Panc1 (cell line): ENCODE data around the gene ATP5F1D. TPM values are rescaled to one million over a fixed set of nuclear protein-coding genes. Genes with fewer than 3 reads are reported as not detected.

Experiments
- ATAC-seq: fragments of 200-7000 bp; cut with Tn5 transposase; 2 replicates; pipeline ENCODE4 v1.9.1; 2020; ENCODE audit warnings: mild to moderate bottlenecking, moderate library complexity
- BruUV-seq: library from RNA; stranded (reverse); fragments of 400-500 nt; replicated peaks from 2 replicates; lab custom pipeline; 2021; lab: Mats Ljungman, UMichigan
- CTCF ChIA-PET: fragments of 300-600 bp; sonication (Branson Sonifier 250); formaldehyde crosslinking; loops from one replicate; lab custom pipeline; 2022; ENCODE audit warnings: antibody characterized with exemption; lab: Charles Lee
- POLR2A ChIA-PET: fragments of 300-600 bp; sonication (Branson Sonifier 250); formaldehyde crosslinking; loops from one replicate; lab custom pipeline; 2022; ENCODE audit warnings: antibody characterized with exemption; lab: Charles Lee
- DNase-seq: peaks from one replicate; pipeline ENCODE4 v3.0.0-alpha.2; 2010; ENCODE audit warnings: low read depth, low spot score
- H3K27ac ChIP-seq: 2 replicates; pipeline ENCODE4 v1.5.1; 2011; ENCODE audit warnings: mild to moderate bottlenecking, low read length, inconsistent platforms
- H3K27me3 ChIP-seq: fragments of 200-500 bp; sonication (Bioruptor generic); 2 replicates; pipeline ENCODE4 v1.6.0; 2014; ENCODE audit warnings: low read length, inconsistent platforms; ENCODE audit not compliant: control insufficient read depth, insufficient read depth
- H3K36me3 ChIP-seq: fragments of 200-500 bp; sonication (Bioruptor generic); 2 replicates; pipeline ENCODE4 v1.5.1; 2014; ENCODE audit warnings: inconsistent platforms, mild to moderate bottlenecking, low read length, moderate library complexity; ENCODE audit not compliant: control insufficient read depth, insufficient read depth
- H3K4me1 ChIP-seq: 2 replicates; pipeline ENCODE4 v1.5.1; 2011; ENCODE audit warnings: inconsistent platforms, mild to moderate bottlenecking, low read length, moderate library complexity; ENCODE audit not compliant: control insufficient read depth, insufficient read depth
- H3K4me3 ChIP-seq, 2 experiments: 2 replicates each; pipeline ENCODE4 v1.5.1; 2011 to 2012; ENCODE audit warnings: low read depth in 2 of 2, low read length in 2 of 2, mild to moderate bottlenecking in 2 of 2, inconsistent platforms in 1 of 2, moderate library complexity in 1 of 2
- H3K9me3 ChIP-seq: fragments of 200-500 bp; sonication (Bioruptor generic); 2 replicates; pipeline ENCODE4 v1.5.1; 2014; ENCODE audit warnings: low read depth, mild to moderate bottlenecking, inconsistent platforms, low read length, moderate library complexity; ENCODE audit not compliant: control insufficient read depth, insufficient read depth
- CTCF ChIP-seq: fragments of 450-650 bp; IDR thresholded peaks from 2 replicates; pipeline ENCODE4 v1.5.1; 2017; ENCODE audit warnings: mild to moderate bottlenecking
- POLR2AphosphoS5 ChIP-seq: IDR thresholded peaks from 2 replicates; pipeline ENCODE4 v1.6.1; 2012; ENCODE audit warnings: mild to moderate bottlenecking, low read depth, low read length, moderate library complexity
- SIN3A ChIP-seq: IDR thresholded peaks from 2 replicates; pipeline ENCODE4 v1.6.1; 2012; ENCODE audit warnings: low read depth, mild to moderate bottlenecking, low read length, moderate library complexity, borderline replicate concordance; ENCODE audit not compliant: insufficient read depth
- TCF7L2 ChIP-seq: IDR thresholded peaks from 2 replicates; pipeline ENCODE4 v1.6.1; 2011; ENCODE audit warnings: mild to moderate bottlenecking, low read depth, low read length, inconsistent platforms
- in situ Hi-C: cut with HindIII; loops from 2 replicates; pipeline ENCODE4 v1.10.0; 2016; ENCODE audit warnings: low sequenced_read_pairs, low pct_unique_long_range_greater_than_20kb
- intact Hi-C: fragments of 100-400 bp; cut with micrococcal nuclease; formaldehyde crosslinking; loops from one replicate; pipeline ENCODE4 v1.10.0; 2022; ENCODE audit not compliant: unreplicated experiment
- total RNA-seq: library from RNA; stranded (reverse); gene quantifications from one replicate; pipeline ENCODE4 v1.2.1, GENCODE V29; 2021; ENCODE audit not compliant: unreplicated experiment
- TF ChIP-seq, protein P1 (sequence below), 2 experiments: IDR thresholded peaks; 2 replicates each; pipeline ENCODE4 v1.6.1; 2011 to 2012; ENCODE audit warnings: low read depth in 2 of 2, control low read depth in 1 of 2, low read length in 1 of 2, mild to moderate bottlenecking in 1 of 2, moderate library complexity in 1 of 2; ENCODE audit not compliant: insufficient read depth in 1 of 2

The ATP5F1D gene
- total RNA-seq, 1 experiment from 2014 or later, result 218 TPM

DNA sequence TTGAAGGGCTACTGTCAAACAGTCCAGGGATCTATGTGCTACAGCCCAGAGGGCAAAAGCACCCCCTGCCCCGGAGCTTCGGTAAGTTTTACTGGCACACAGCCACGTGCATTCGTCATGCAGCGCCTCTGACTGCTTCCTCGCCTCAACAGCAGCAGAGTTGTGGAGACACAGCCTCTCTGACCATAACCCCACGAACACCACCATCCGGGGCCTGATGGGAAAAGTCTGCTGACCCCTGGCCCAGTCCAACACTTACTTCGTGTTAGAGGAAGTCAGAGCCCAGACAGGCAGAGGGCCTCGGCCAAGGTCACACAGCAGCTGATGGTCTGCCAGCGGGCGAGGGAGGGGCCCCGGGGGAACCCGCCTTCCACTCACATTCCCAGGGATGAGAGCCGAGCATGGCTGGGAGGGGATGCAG is 8.9 kb upstream of the ATP5F1D start:
- ChIA-PET POLR2A (no interaction called here), CTCF (no interaction called here)
- BruUV-seq, result no TSS peak
- H3K4me3 ChIP-seq, result no peak overlapping the region
- peak overlapping the region; percentile 61 for H3K27ac ChIP-seq
- intact Hi-C loops, result no loop called here
- peaks cover 14% of the 10 kb centered on the region for H3K4me1 ChIP-seq
- in situ Hi-C loops, result no loop called here
- peak; percentile 3 for ATAC-seq
- no peak for DNase-seq
- no peaks in the 10 kb centered on the region for H3K27me3 ChIP-seq
- no peaks in the 10 kb centered on the region for H3K9me3 ChIP-seq
- H3K36me3 ChIP-seq, result no peaks in the 10 kb centered on the region
- TF ChIP-seq CTCF (no peak), TCF7L2 (no peak), SIN3A (no peak), POLR2AphosphoS5 (no peak)
- TF ChIP-seq, protein P1, sequence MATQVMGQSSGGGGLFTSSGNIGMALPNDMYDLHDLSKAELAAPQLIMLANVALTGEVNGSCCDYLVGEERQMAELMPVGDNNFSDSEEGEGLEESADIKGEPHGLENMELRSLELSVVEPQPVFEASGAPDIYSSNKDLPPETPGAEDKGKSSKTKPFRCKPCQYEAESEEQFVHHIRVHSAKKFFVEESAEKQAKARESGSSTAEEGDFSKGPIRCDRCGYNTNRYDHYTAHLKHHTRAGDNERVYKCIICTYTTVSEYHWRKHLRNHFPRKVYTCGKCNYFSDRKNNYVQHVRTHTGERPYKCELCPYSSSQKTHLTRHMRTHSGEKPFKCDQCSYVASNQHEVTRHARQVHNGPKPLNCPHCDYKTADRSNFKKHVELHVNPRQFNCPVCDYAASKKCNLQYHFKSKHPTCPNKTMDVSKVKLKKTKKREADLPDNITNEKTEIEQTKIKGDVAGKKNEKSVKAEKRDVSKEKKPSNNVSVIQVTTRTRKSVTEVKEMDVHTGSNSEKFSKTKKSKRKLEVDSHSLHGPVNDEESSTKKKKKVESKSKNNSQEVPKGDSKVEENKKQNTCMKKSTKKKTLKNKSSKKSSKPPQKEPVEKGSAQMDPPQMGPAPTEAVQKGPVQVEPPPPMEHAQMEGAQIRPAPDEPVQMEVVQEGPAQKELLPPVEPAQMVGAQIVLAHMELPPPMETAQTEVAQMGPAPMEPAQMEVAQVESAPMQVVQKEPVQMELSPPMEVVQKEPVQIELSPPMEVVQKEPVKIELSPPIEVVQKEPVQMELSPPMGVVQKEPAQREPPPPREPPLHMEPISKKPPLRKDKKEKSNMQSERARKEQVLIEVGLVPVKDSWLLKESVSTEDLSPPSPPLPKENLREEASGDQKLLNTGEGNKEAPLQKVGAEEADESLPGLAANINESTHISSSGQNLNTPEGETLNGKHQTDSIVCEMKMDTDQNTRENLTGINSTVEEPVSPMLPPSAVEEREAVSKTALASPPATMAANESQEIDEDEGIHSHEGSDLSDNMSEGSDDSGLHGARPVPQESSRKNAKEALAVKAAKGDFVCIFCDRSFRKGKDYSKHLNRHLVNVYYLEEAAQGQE (IDR thresholded peaks at IDR 0.05; ENCODE audit: insufficient read depth in 1 of 2, low read depth in 2 of 2, low read length in 1 of 2), result no peak

GRCh38 chr19:1233115-1233667 is 8.4 kb upstream of the ATP5F1D start:
- H3K36me3 ChIP-seq, result no peaks in the 10 kb centered on the region
- no TSS peak for BruUV-seq
- ChIA-PET POLR2A (no interaction called here), CTCF (no interaction called here)
- TF ChIP-seq TCF7L2 (no peak), SIN3A (no peak)
- no peak for DNase-seq
- ATAC-seq, result no peak
- H3K27ac ChIP-seq, result no peak overlapping the region; the same call in 1 of the 2 replicates
- H3K27me3 ChIP-seq, result no peaks in the 10 kb centered on the region
- H3K4me1 ChIP-seq, result peaks cover 15% of the 10 kb centered on the region
- H3K9me3 ChIP-seq, result no peaks in the 10 kb centered on the region
- in situ Hi-C loops, result no loop called here
- H3K4me3 ChIP-seq, result no peak overlapping the region
- intact Hi-C loops, result no loop called here
